Fibroblast of lung (primary cell): Measurements from ENCODE around the gene KLHL6.

Experiments used
- EZH2 ChIP-seq: IDR thresholded peaks from 2 replicates; pipeline ENCODE4 v1.5.1; 2012; ENCODE audit warnings: low read length, control low read depth, mild to moderate bottlenecking; ENCODE audit errors: missing control alignments
- TF ChIP-seq, protein P1 (sequence below), 2 donors: IDR thresholded peaks in 1 of 2; conservative IDR thresholded peaks in 1 of 2; 1 replicate in 1 of 2; 2 replicates in 1 of 2; pipeline ENCODE4 v1.5.1; 2011 to 2012; ENCODE audit warnings: low read length in 2 of 2, control low read depth in 1 of 2, inconsistent platforms in 1 of 2, low read depth in 1 of 2, mild to moderate bottlenecking in 1 of 2

DNA sequence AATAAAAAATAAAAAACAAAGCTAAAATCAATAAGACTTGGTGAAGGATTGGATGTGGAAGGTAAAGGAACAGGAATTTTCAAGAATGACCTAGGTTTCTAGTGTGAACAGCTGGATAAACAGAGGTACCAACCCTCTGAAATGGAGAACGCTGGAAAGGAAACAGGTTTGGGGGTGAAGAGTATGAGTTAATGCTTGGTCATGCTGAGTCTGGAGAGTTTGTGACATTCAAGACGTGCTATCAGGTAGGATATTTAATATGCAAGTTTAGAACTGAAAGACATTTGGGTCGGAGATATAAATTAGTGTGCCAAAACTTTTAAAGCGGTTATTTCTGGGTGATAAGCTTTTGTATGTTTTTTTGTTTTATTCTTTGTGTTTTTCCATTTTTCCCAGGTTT lies 11.4 kb upstream of the KLHL6 start:
- TF ChIP-seq, protein P1, sequence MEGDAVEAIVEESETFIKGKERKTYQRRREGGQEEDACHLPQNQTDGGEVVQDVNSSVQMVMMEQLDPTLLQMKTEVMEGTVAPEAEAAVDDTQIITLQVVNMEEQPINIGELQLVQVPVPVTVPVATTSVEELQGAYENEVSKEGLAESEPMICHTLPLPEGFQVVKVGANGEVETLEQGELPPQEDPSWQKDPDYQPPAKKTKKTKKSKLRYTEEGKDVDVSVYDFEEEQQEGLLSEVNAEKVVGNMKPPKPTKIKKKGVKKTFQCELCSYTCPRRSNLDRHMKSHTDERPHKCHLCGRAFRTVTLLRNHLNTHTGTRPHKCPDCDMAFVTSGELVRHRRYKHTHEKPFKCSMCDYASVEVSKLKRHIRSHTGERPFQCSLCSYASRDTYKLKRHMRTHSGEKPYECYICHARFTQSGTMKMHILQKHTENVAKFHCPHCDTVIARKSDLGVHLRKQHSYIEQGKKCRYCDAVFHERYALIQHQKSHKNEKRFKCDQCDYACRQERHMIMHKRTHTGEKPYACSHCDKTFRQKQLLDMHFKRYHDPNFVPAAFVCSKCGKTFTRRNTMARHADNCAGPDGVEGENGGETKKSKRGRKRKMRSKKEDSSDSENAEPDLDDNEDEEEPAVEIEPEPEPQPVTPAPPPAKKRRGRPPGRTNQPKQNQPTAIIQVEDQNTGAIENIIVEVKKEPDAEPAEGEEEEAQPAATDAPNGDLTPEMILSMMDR (conservative IDR thresholded peaks at IDR 0.05 in 1 of 2, IDR thresholded peaks at IDR 0.05 in 1 of 2; ENCODE audit: low read depth in 1 of 2, low read length in 2 of 2): no peak
- no peak for TF ChIP-seq EZH2
